ENCODE data around the gene NMU. TPM values are rescaled to one million over a fixed set of nuclear protein-coding genes. Genes with fewer than 3 reads are reported as not detected.

NMU gene
- total RNA-seq, 5 donors from 2014 or later (not counting 1 experiment from before 2014, with no cell fraction given) = 0.72 to 1.4 (median 0.93) TPM; not detected in 2

DNA sequence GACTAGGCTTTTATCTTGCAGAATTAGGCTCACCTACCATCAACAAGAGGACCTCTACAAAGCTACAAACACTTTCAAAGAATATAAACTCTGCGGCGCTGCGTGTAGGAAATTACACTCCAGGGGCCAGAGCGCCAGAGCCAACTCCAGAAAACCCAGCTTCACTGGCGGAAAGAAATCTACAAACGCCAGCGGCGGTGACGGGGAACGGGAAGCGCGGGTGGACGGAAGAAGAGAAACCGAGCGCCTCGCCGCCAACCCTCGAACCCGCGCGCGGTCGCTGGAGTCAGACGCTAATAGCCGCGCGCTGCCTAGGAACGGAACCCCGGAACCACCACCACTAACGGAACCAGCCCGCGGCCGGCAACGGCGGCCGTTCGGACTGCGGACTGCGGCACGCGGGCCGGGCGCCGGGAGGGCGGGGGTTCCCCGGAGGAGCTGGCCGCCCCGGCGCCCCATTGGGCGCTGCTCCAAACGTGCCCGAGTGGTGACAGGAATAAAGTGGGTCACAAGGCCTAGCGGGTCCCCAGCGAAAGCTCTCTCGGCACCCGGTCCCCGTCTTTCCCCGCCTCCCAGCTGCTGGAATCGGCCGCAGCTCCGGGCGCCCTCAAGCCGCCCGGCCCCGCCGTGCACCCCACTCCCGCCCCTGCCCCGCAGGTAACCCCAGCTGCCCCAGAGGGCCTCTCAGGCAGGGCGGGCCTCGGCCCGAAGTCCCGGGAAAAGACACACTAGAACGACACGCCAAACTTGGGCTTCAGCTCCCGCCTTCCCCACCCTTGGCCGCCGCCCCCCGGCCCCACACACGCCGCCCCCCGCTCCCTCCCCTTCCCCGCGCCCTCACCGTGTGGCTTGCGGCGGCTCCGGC lies 90.2 kb downstream of the NMU start:
- Histone ChIP-seq H3K27me3 (replicated peaks in 1 of 2; ENCODE audit: control insufficient read depth in 2 of 2, extremely low read depth in 1 of 2, insufficient read depth in 2 of 2, low read length in 1 of 2) (no peaks in the 10 kb centered on the region), H3K9me3 (no peaks in the 10 kb centered on the region), H3K36me3 (ENCODE audit: control insufficient read depth in 2 of 2, extremely low read depth in 1 of 2, insufficient read depth in 1 of 2, low read length in 1 of 2) (no peaks in the 10 kb centered on the region), H3K4me1 (ENCODE audit: control insufficient read depth in 1 of 2, extremely low read depth in 1 of 2, insufficient read depth in 2 of 2, low read length in 2 of 2) (peaks cover 5 to 16% of the 10 kb centered on the region in 2 experiments), H3K27ac (ENCODE audit: low read length) (peak overlapping the region; percentile 86), H3K4me3 (ENCODE audit: control insufficient read depth in 1 of 2, extremely low read depth in 1 of 2, low read length in 1 of 2) (peak overlapping the region; percentile 65 to 83)
- peak overlapping the region; percentile 92 to 93 for H3K27ac Mint-ChIP-seq
- ATAC-seq (replicated peaks in 1 of 4) (peak; percentile 56 to 60 (median 58)), DNase-seq (peak; percentile 19 to 75 (median 49))
- peak overlapping the region; percentile 91 to 95 (median 92) for H3K4me3 Mint-ChIP-seq
- no peaks in the 10 kb centered on the region for H3K27me3 Mint-ChIP-seq
- H3K9me3 Mint-ChIP-seq = no peaks in the 10 kb centered on the region
- peaks cover 35 to 62% (median 46%) of the 10 kb centered on the region in 3 donors for H3K4me1 Mint-ChIP-seq
- H3K36me3 Mint-ChIP-seq = no peaks in the 10 kb centered on the region
- under 1% methylated on average over 65 of the region's 87 CpGs for WGBS (ENCODE audit: insufficient coverage)
- CTCF ChIA-PET = interaction anchor here (0.5 to 2.2 kb wide), 11 partner anchors 9 to 591 kb away, joined by 3 to 12 read pairs (median 4); partner anchors contain the start of genes CEP135 (in 1 of the 2), SRD5A3 (in 1 of the 2) and TMEM165 (in 1 of the 2)
- POLR2A ChIA-PET = interaction anchor here (0.6 to 1.0 kb wide), 7 partner anchors 11 to 200 kb away, joined by 3 to 22 read pairs (median 4); no protein-coding TSS in a partner anchor

Other genes with a start within 250 kb of the NMU start
- 10 to 100 TPM; 48.5 to 65.0 (median 56.8) TPM for gene TMEM165, start 240.3 kb downstream of the NMU start, total RNA-seq
- 10 to 100 TPM in 4 of 5 donors, 1 to 10 TPM in 1; 9.5 to 16.0 (median 11.6) TPM for gene CLOCK, start 89.4 kb downstream of the NMU start, total RNA-seq
- not detected for gene PDCL2, start 44.1 kb downstream of the NMU start, total RNA-seq
- not detected for gene EXOC1L, start 183.5 kb upstream of the NMU start, total RNA-seq
- gene EXOC1, start 217.3 kb upstream of the NMU start, total RNA-seq = 10 to 100 TPM; 20.8 to 37.0 (median 34.7) TPM